Erythroblast (primary cell): ENCODE measurements around the gene ITPR3.

Experiments
- GATA1 ChIP-seq: IDR thresholded peaks from 2 replicates; pipeline ENCODE4 v1.6.1; 2011; ENCODE audit warnings: low read depth, mild to moderate bottlenecking, control low read depth, low read length, moderate library complexity
- POLR2A ChIP-seq: IDR thresholded peaks from 2 replicates; pipeline ENCODE4 v1.6.1; 2011; ENCODE audit warnings: mild to moderate bottlenecking, low read length

GRCh38 chr6:33677689-33678088, 56.6 kb downstream of the ITPR3 start:
- no peak for TF ChIP-seq POLR2A
- no peak for TF ChIP-seq GATA1
